Measurements from ENCODE around the gene SIGMAR1.

SIGMAR1 gene

DNA sequence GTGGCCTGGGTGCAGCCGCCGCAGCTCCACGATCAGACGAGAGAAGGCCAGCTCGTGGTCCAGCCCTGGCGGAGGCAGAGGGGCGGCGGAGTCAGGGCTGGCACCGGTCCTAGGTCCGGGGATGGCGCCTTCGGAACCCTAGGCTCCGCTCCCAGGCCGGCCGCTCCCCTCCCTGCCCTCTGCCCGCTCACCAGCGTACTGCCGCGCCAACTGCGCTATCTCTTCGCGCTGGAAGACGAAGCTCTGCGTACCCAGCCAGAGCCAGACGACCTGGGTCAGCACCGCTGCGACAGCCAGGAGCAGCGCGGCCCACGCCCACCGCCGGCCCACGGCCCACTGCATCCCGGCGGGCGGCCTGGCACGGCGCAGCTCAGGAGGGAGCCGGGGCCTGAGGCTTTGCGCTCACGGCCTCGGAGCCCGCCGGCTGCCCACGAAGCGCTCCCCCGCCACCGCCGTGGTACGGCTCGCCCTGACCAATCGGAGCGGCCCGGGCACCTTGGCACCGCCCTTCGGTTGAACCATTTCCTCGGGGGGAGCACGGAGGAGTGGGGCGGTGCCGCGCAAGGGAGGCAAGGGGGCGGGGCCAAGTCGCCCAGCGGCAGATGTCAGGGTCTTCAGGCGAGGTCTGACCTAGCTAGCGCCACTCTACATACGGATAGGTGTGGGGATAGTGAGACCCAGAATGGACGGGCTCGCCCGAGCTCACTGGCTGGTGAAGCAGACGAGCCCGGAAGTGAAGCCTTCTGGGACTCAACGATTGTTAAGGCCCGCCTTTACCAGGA is at the start of gene SIGMAR1:
TSS of gene SIGMAR1 (minus strand) at position 432 of the 782 bp plus-strand sequence. CDS start at position 342, 90 bp downstream.
- peak; percentile 92 to 97 for DNase-seq

DNA sequence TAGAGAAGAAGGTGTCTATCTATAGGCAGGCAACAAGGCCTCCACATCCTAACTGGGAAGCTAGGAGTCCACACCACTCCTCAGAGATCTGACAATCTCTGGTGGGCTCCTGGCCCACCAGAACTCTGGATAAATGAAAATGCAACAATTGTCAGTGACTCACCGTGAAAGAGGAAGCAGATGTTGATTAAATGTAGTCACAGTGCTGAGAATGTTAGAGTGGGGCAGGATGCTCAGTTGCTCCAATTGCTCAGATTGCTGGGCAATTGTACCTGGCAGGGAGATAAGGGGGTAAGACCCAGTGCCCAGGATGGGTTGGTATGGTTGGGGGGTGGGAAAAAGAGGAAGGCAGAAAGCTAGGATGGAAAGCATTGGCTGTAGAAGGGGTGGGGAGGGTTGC is 49.1 kb upstream of the SIGMAR1 start:
- DNase-seq, result no peak

DNA sequence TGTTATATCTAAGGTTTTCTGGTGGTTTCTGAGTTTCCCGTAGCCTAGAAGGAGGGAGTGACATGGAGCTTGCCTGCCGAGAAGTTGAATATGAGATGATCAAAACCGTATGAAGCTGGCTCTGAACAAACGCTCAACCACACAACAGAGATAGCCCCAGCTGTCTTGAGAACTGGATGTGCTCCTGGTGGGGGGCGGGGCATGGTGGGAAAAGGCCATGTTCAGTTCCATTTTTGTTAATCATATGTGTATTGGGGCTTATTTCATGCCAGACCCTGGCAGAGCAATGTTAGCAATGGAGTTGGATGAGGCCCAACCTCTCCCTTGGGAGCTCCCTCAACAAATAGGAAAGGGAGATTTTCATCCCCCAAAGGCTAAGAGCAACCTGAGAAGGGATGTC is 48.6 kb upstream of the SIGMAR1 start:
- DNase-seq, result no peak

DNA sequence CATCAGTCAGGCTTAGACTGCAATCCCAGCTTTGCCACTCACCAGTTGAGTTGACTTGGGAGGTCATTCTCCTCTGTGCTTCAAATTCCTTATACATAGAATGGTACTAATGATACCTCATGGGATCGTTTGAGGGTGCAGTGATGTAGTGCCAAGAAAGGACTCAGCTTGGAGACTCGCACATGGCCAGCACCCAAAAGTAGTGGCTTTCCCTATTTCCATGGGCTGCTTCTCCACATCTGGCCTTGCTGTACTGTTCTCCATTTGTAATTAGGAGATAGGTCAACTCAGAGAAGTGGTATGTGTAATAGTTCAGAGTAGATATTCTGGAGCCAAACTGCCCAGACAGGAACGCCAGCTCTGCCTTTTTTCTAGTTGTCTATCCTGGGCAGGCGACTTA is 48.0 kb upstream of the SIGMAR1 start:
- DNase-seq, result no peak

DNA sequence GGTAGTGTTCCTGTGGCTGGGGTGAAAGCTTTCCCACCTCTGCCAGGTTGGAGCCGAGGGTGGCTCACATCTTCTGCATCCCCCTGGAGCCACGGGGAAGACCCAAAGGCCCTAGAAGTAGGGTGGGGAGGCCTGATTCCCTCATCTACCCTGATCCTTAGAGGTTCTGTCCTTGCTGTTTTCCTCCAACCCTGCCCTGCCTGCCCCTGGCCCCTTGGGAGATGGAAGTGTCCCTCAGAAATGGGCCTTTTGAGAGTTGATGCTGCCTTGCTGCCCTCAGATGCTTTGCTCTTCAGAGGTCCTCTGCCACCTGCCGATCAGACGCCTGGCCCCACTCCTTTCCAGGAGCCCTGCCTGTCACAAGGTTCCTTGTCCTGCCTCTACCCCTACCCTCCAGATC is 47.2 kb upstream of the SIGMAR1 start:
- no peak for DNase-seq

DNA sequence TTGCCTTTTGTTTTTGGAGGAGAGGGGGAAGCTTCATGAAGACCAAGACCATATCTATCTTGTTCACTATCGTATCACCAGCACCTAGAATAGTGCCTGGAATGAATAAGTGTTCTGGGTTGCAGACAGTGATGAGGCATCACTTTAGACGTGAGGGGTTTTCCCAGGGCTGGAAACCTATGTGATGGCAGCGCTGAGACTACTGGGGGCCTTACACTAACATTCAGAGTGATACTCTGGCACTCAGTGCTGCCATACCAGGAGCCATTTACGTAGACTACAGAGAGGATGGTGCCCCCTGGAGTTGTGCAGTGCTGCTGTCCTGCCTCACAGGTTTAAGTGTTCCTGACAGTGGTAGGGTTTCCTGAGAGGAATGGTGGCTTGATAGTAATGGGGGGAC is 46.6 kb upstream of the SIGMAR1 start:
- DNase-seq, result no peak

DNA sequence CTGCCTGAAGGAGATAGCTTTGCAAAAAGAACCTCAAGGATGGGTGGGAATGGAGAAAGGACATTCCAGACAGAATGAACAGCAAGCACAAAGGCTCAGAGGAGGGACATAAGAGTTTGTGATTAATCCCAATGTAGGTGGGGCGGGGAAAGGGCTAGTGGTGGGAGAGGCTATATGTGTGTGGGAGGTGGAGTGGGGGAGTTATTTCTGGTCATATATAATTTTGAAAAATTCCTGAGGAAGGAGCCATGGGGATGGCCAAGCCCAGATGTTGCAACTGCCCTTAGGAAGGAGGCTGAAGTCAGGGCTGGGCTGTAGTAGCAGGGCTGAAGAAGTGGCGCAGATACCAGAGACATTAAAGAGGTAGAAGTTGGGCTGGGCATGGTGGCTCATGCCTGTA is 38.3 kb upstream of the SIGMAR1 start:
- no peak for DNase-seq

DNA sequence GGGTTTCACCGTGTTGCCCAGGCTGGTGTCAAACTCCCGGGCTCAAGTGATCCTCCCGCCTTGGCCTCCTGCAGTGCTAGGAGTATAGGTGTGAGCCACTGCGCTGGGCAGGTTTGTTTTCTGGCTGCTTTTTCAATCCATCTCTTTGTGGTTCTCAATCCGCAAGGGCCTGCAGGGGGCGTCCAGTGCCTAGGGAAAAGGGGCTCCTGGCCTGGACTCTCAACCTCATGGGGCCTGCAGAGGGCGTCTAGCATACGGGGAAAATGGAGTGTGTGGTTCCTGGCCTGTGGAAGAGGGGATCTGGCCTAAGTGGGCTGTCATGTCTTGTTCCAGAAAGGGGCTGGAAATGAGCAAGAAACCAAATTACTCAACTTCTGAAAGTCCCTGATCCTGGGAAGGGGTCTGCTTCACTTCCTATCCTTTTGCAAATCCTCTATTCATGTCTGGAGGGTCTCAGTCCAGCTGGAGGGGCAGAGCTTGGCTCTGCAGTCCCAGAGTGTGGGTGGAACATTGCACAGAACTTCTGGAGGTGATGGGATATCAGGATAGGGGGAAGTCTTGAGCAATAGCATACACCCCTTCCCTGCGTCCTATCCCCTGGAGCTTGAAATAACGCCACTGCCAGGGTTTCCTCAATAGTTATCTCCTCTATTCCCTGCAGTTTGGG is 37.6 kb upstream of the SIGMAR1 start:
- peak; percentile 80 to 83 for DNase-seq

DNA sequence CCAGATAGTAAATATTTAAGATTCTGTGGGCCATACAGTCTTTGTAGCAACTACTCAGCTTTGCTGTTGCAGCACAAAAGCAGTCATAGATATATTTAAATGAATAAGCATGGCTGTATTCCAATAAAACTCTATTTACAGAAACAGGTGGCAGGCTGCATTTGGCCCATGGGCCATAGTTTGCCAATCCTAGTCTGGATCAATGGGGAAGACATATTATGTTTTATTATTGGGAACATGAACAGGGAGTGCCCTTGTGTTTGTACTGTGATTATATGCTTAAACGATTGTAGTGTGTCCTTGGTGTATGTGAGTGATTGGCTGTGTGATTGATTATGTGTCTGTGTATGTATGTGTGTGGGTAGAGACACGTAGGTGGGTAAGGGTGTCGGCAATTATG is 36.9 kb upstream of the SIGMAR1 start:
- DNase-seq, result no peak

DNA sequence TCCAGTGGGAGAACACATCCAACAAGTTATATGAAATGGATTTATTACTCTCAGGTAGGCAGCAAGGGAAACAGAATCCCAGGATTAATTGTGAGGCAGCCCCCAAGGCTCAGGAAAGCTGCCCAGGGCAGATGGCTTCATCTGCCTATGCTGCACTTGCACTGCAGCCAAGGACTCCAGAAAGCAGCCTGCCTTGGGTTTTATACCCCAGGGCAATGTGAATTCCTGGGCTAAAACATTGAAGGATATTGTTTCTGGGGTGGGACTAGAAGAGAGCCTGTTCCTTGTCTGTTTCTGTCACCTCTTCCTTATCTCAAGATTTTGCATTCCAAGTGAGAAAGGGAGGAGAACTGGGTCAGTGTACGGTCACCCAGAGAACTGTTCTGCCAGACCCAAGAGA is 33.7 kb upstream of the SIGMAR1 start:
- no peak for DNase-seq

DNA sequence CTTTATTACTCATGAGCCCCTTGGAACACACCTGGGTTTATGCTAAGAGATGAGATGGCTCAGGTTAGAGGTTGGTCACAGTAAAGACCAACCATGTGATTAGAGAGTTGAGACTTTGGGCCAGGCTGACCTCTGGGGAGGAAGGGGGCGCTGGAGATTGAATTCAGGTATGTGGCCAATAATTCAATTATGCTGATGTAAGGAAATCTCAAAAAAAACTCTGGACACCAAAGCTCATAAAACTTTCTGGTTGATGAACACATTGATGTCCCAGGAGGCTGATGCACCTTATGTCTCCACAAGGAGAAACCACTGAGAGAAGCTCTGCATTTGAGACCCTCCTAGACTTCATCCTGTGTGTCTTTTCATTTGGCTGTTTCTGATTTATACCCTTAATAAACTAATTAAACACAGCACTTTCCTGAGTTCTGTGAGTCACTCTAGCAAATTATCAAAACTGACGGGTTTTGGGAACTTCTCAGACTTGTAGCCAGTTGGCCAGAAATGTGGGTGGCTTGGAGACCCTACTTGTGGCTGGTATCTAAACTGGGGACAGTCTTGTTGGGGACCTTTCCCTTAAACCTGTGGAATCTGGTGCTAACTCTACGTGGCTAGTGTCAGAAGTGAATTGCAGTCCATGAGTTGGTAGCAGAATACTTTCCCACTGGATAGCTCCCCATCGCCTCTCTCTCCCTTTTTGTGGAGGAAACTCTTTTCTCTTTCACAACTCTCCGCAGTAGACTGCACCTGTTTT is 32.4 kb upstream of the SIGMAR1 start:
- DNase-seq, result no peak

DNA sequence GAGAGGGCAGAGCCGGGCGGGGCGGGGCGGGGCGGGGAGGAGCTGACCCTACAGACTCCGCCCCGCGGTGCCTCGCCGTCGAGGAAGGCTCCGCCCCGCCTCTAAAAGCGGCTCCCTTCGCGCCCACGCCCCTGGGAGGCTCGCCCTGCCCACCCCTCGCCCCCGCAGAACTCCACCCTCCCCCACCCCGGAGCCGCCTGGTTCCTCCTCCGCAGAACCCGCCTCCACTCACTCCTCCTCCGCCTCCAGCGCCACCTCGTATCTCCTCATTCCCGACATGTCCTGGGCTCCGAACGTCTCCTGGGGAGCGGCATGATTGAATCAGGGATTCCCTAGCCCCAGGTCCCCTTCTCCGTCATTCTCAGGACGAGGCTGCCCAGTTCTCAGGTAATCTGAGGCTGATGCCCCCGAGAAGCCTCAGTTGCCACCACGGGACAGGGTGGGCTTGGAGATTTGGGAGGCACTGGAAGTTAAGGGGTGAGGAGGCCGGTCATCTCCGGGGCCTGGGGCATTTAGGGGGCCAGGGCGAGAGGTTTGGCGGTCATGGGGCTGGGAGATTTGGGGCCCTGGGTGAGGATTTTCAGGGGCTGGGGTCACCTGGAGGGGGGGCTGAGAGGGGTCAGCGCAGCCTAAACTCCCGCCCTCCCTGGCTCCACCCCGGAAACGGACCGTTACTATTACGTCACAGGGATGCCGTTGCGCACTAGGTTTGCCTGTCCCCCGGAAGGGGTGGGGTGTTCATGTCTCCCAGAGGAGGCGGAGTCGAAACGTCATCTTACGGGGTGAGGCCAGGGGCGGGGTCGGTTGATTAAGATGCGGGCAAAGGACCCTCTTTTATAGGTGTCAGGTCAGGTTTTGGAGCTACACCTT is 28.0 kb upstream of the SIGMAR1 start:
- DNase-seq, result peak; percentile 95 to 96

DNA sequence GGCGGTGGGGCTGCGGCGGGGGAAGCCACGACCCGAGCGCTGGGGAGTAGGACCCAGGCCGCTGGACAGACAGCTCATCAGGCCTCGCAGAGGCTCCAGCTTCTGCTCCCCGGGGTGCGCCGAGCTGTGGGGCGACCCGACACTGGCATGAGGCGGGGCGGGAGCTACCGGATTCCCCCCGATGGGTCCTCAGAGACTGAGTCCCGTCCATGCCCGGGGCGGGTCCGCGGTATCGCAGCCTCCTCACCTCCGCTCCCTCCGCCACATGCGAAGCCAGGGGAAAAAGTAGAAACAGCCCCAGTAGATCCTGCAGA is 27.4 kb upstream of the SIGMAR1 start:
- DNase-seq, result no peak

DNA sequence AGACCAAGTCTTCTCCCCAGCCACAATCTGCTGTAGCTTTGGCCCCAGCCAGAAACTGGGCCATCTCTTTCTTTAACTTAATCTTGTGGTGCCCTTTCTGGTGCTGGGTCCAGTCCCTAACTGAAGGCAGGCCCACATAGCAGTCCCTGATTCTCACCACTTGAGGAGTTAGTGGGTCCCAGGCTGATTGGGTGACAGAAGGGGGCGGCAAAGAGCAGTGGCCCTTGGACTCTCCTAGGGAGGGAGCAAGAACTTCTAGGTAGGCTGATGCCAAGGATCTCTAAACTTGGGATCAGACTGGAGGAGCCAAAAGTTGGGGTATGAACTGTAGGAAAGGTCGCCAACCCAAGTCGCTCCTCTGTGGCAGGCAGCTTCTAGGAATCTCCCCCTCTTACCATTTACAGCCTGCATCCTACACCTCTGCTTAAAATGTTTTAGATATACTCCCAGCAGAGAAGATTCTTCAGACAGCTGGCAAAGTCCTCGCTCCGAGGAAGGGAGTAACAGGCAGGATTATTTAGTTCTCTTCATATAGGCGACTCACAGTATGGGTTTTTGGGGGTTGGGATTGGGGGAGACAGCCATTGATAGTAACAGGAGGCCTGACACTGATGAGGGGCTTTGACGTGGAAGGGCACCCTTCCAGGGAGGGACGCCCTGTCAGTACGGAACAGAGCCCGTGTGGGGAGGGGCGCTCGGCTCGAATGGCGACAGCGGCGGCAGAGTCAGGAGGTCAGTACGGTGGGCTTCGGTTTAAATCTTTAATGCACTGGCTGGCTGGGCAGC is 26.9 kb upstream of the SIGMAR1 start:
- DNase-seq, result peak; percentile 57 to 68

DNA sequence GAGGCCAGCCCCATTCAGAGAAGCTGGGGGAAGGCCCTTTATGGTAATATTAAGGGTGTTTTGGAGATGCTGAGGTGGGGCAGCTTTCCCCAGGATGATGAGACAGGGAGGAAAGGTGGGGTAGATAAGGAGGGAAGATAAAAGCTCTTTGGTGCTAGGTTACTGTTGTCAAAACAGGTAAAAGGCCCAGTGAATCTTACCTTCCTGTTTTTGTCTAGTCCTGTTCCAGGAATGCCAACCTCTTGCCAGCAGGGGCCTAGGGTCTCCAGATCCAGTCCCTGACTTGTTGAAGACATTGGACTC is 25.7 kb upstream of the SIGMAR1 start:
- no peak for DNase-seq

DNA sequence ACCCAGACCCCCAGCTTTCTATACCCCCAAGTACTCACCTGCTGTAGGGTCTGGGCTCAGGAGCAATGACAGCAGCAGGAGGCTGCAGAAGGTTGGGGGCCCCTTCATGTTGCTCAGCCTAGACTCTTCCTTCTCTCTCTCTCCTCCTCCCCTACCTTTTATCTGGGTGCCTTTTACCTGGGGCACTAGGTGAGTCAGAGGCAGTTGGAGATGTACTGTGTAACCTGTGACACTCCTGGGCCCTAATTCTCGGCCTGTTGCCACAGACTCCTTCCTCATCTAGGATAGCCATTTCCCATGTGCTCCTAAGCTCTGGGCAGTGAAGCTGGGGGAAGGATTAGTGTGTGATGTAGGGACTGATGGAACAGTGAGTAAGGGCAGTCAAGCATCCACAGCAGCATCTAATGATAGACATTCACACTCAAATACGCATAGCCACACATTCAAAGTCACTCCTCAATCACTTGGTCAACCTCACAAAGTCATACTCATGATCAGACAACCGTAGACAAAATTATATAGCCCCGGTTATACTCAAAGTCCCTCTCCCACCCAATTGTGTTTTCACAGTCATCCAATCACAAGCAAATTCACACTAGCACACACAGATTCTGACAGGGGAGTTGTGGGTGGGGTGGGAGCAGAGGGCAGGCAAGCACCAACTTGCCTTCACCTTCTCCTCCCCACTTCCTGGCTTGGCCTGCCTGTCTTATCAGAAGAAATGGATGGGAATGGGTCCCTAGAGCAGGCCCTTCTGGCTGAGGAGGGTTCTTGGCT is 25.1 kb upstream of the SIGMAR1 start, which contains the start of gene CCL27:
TSS of gene CCL27 (minus strand) at position 132 of the 777 bp plus-strand sequence. CDS start at position 108, 24 bp downstream.
- no peak for DNase-seq

DNA sequence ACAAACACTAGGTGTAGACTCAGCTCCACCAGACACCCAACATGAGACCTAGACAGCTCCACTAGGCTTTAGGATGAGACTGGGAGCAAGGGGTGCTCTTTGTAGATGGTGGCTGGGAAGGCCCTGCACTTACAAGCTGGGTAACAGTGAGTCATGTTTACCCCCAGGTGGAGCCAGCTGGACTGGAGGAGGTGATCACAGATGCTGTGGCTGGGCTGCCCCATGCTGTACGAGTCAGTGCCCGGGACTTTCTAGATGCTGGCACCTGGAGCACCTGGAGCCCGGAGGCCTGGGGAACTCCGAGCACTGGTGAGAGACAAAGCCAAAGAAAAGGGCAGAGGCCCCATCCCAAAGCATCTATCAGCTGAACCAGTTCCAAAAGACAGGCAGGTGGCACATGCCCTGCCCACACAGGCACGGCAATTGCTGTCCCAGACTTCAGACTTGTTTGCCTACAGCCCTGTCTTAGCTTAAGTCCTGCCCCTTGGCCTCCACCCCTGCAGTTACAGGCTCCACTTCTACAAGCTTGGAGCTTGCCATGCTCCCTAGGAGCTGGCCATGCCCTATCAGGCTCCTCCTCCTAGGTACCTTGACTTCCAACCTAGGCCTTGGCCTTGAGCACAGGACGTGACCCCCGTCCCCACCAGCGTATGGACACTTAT is 22.1 kb upstream of the SIGMAR1 start:
- DNase-seq, result no peak

DNA sequence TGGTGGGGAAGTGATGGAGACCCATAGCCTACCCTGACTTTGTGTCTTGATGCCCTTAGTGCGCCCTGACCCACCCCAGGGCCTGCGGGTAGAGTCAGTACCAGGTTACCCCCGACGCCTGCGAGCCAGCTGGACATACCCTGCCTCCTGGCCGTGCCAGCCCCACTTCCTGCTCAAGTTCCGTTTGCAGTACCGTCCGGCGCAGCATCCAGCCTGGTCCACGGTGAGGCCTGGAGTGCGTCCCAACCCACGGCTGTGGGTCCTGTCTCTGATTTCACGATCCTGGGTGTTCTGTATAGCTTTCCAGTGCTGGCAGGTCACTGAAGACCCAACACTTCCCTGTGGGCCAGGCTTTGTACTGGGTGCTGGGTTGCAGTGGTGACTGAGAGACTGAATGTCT is 20.9 kb upstream of the SIGMAR1 start:
- no peak for DNase-seq

DNA sequence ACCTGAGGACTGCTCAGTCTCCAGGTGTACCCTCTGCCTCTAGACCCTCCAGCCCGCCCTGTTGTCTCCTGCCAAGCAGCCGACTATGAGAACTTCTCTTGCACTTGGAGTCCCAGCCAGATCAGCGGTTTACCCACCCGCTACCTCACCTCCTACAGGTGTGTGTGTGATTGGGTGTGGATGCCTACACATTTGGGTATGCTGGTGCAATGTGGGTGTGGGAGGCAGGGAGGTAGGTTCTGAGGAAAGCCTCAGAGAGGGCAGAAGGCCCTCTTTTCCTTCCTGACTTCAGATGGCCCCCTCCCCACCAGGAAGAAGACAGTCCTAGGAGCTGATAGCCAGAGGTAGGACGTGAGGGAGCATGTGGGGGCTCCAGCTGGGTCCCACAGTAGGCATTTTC is 19.4 kb upstream of the SIGMAR1 start:
- no peak for DNase-seq

DNA sequence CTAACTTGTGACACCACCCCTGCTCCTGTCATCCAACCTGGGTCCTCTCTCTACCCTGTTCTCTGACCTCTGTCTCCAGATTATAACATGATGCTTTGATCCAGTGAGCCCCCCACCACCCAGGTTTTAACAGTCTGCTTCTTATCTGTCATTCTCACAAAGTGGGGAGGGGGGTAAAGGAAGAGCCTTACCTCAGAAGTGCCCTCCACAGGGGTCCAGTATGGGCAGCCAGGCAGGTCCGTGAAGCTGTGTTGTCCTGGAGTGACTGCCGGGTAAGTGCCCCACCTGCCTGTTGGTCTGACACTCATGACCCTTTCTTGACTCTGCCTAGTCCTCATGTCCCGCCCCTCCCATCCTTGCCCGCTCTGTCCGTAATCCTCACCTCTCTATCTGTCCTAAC is 17.8 kb upstream of the SIGMAR1 start:
- DNase-seq, result no peak
